Measurements from ENCODE around the gene FIGN. TPM values are rescaled to one million over a fixed set of nuclear protein-coding genes. Genes with fewer than 3 reads are reported as not detected.

The FIGN gene
- total and polyA plus RNA-seq, 2 of the 8 experiments (the other 6 are each of a cell fraction or from before 2014, with no cell fraction given) = 5.0 to 22.8 TPM

DNA sequence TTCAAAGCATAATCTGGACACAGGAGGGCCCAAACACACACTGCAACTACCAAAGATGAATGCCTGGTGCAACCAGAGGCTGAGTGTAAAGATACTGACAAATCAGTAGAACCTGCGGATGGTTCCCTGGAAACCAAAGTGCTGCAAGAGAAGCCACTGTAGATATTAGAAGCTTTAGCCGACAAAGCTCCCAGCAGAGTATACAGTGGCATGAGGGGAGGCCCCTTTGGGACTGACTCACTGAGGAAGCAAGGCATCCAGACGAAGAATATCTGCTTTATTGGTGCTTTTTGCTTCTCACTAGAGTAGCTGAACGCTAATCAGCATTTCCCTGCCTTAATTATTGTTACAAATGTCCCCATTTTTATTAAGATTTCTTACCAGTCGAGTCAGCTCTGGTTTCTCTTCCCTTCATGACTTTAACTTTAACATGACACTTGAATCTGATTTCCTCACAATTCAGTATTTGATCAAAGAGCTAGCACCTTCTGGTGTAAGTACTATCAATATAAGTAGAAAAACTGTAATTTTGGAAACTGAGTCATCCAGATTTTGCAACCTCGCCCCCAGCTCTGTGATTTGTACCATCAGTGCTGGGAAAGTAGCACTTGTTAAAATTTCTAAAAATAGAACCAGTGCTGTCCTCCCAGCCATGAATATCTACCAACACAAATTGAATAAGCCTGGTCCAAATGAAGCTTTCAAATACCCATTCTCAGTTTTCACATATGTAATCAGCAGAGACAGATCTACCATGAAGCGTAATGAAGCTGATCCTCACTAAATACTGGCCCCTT is 34.2 kb downstream of the FIGN start:
- CTCF ChIA-PET (ENCODE audit: partially characterized antibody) = interaction anchor here (0.8 to 1.7 kb wide), 4 partner anchors 9 to 93 kb away, joined by 3 to 4 read pairs (median 4); no protein-coding TSS in a partner anchor

More for the DNA sequence above, 34.2 kb downstream of the FIGN start:
- no peak for FAIRE-seq
- Histone ChIP-seq H3K79me1 (ENCODE audit: low read depth, low read length) (no peaks in the 10 kb centered on the region), H2BK15ac (ENCODE audit: low read length) (no peak overlapping the region), H3K9me3 (ENCODE audit: insufficient read depth in 2 of 2, low read depth in 1 of 2, low read length in 1 of 2) (no peaks in the 10 kb centered on the region), H2BK12ac (ENCODE audit: low read depth, low read length) (no peak overlapping the region), H3K27me3 (replicated peaks in 1 of 4; ENCODE audit: control insufficient read depth in 3 of 4, extremely low read depth in 1 of 4, insufficient read depth in 3 of 4, low read length in 3 of 4) (no peaks in the 10 kb centered on the region), H3K4me2 (ENCODE audit: insufficient read depth in 1 of 2, low read depth in 2 of 2, low read length in 2 of 2) (no peak overlapping the region; a peak in 1 of 4 replicates), H2AK5ac (ENCODE audit: low read depth, low read length) (no peak overlapping the region), H3K27ac (ENCODE audit: low read depth, low read length) (no peak overlapping the region), H2AFZ (ENCODE audit: low read length) (no peak overlapping the region), H3K23me2 (ENCODE audit: low read depth, low read length) (no peaks in the 10 kb centered on the region), H3K9ac (replicated peaks in 1 of 4; ENCODE audit: extremely low read depth in 1 of 4, low read depth in 3 of 4, low read length in 3 of 4) (no peak overlapping the region), H3K18ac (ENCODE audit: extremely low read depth, low read length) (no peak overlapping the region), H4K8ac (ENCODE audit: extremely low read depth, insufficient read depth, low read length) (no peak overlapping the region), H4K20me1 (replicated peaks in 1 of 2; ENCODE audit: control insufficient read depth in 1 of 2, insufficient read depth in 2 of 2, low read length in 2 of 2) (no peaks in the 10 kb centered on the region), H3K4me1 (replicated peaks in 1 of 4; ENCODE audit: control insufficient read depth in 3 of 4, insufficient read depth in 4 of 4, low read length in 3 of 4) (peaks cover 2 to 27% (median 18%) of the 10 kb centered on the region in 4 experiments; a peak in 5 of 7 replicates), H3K36me3 (ENCODE audit: control insufficient read depth in 2 of 4, insufficient read depth in 4 of 4, low read length in 3 of 4) (no peaks in the 10 kb centered on the region), H3K4me3 (ENCODE audit: extremely low read depth in 1 of 4, insufficient read depth in 2 of 4, low read depth in 3 of 4, low read length in 4 of 4) (no peak overlapping the region), H3K14ac (ENCODE audit: insufficient read length) (no peak overlapping the region), H4K91ac (replicated peaks; ENCODE audit: insufficient read length, low read length) (no peak overlapping the region), H2BK120ac (replicated peaks; ENCODE audit: low read depth, low read length) (no peak overlapping the region), H2BK20ac (ENCODE audit: low read length) (no peak overlapping the region), H3K56ac (replicated peaks; ENCODE audit: insufficient read length, low read depth, low read length) (no peak overlapping the region), H4K5ac (ENCODE audit: insufficient read length, low read depth, low read length) (no peak overlapping the region), H2BK5ac (ENCODE audit: low read depth, low read length) (no peak overlapping the region), H3K4ac (replicated peaks; ENCODE audit: insufficient read length, low read depth, low read length) (no peak overlapping the region), H3K23ac (ENCODE audit: insufficient read length) (no peak overlapping the region), H3K79me2 (ENCODE audit: control insufficient read depth in 1 of 2, insufficient read depth in 2 of 2, low read length in 2 of 2) (peaks cover 0 to 28% of the 10 kb centered on the region in 2 experiments; a peak in 3 of 4 replicates)
- no peak for DNase-seq (ENCODE audit: low read depth in 1 of 2, low spot score in 2 of 2)
- TF ChIP-seq CBX8 (IDR thresholded peaks at IDR 0.05; ENCODE audit: borderline replicate concordance, low read depth, low read length) (no peak), HDAC2 (IDR thresholded peaks at IDR 0.05; ENCODE audit: borderline replicate concordance in 1 of 2, low read depth in 2 of 2, low read length in 2 of 2) (no peak), RFX5 (IDR thresholded peaks at IDR 0.05; ENCODE audit: borderline replicate concordance, low read depth, low read length) (no peak), SIN3A (conservative IDR thresholded peaks at IDR 0.05 in 1 of 2, IDR thresholded peaks at IDR 0.05 in 1 of 2; ENCODE audit: low read depth in 1 of 2, low read length in 2 of 2) (no peak), BCL11A (IDR thresholded peaks at IDR 0.05; ENCODE audit: low read depth in 2 of 2, low read length in 2 of 2) (no peak), CTBP2 (IDR thresholded peaks at IDR 0.05; ENCODE audit: borderline replicate concordance, insufficient read depth, insufficient read length, low read length) (no peak)
- WGBS, 2 experiments (ENCODE audit: extremely low coverage in 1 of 2, insufficient coverage in 1 of 2, insufficient read length in 1 of 2, insufficient replicate concordance in 2 of 2, low coverage in 1 of 2, low lambda C conversion rate in 2 of 2, missing lambda C conversion rate in 1 of 2) = 68% methylated on average over 7 of the region's 7 CpGs; no CpG with 5 or more reads in 1 of the 2 experiments
- POLR2A ChIA-PET (ENCODE audit: partially characterized antibody) = interaction anchor here (2.6 kb wide), 1 partner anchor 34 kb away, joined by 10 read pairs; the partner anchor contains the start of gene FIGN

Data from H1 (cell line).